ENCODE results near the gene OTX2. TPM values are rescaled to one million over a fixed set of nuclear protein-coding genes. Genes with fewer than 3 reads are reported as not detected.

Gene OTX2
- total and polyA plus RNA-seq, 2 experiments from 2014 or later = 0.11 to 0.53 TPM

DNA sequence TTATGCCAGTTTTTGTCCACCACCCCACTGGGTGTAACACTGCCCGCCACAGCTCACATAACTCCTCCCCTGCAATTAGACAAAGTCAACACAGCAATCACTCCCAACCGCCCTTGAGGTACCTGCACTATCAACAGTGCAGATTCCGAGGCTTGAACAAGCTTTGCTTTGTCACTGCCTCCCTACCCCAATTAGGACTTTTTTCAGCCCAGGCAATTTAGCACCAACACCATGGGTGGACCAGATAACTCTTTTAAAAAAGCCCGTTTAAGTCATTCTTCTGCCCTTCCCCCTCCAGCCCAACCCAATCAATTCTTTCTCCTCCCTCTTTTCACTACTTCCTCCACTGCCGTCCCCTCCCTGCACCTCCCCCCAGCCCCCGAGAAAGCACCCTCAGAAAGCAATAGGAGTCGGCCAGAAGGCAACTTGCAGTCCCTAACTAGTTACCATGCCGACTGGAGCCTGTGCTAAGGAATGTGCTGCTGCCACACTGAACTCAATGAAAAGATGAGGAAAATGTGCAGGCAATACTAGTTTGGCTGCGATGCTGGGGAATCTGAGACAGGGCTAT is 45.7 kb upstream of the OTX2 start:
- Histone ChIP-seq H3K4me2 (peak overlapping the region; percentile 66), H3K9me2 (replicated peaks; ENCODE audit: insufficient read depth) (no peaks in the 10 kb centered on the region), H3K9me3 (ENCODE audit: low read depth) (no peaks in the 10 kb centered on the region), H3K27me3 (peaks cover 31% of the 10 kb centered on the region), H3K4me3 (no peak overlapping the region), H3K79me2 (no peaks in the 10 kb centered on the region), H4K20me1 (ENCODE audit: insufficient read depth, poor library complexity, severe bottlenecking) (no peaks in the 10 kb centered on the region), H3K4me1 (ENCODE audit: insufficient read depth) (no peaks in the 10 kb centered on the region), H2AFZ (no peak overlapping the region), H3K36me3 (replicated peaks; ENCODE audit: insufficient read depth, low read depth) (no peaks in the 10 kb centered on the region), H3K27ac (no peak overlapping the region)
- TF ChIP-seq EZH2phosphoT487 (IDR thresholded peaks at IDR 0.05; ENCODE audit: low read depth, severe bottlenecking, unreplicated experiment) = no peak
- TF ChIP-seq CTCF (IDR thresholded peaks at IDR 0.05; ENCODE audit: poor library complexity) = no peak
- no peak for TF ChIP-seq EZH2 (IDR thresholded peaks at IDR 0.05; ENCODE audit: borderline replicate concordance)
- DNase-seq (ENCODE audit: low spot score) = peak; percentile 38
- 8% methylated on average over 9 of the region's 9 CpGs for WGBS (ENCODE audit: low lambda C conversion rate, missing lambda C conversion rate)

- DNase-seq (ENCODE audit: low spot score) = no peak
- Histone ChIP-seq H3K4me1 (ENCODE audit: insufficient read depth) (no peaks in the 10 kb centered on the region), H3K4me2 (no peak overlapping the region), H3K27me3 (peaks cover 27% of the 10 kb centered on the region), H2AFZ (no peak overlapping the region), H3K4me3 (no peak overlapping the region), H3K9me3 (ENCODE audit: low read depth) (no peaks in the 10 kb centered on the region), H3K36me3 (replicated peaks; ENCODE audit: insufficient read depth, low read depth) (no peaks in the 10 kb centered on the region), H3K9me2 (replicated peaks; ENCODE audit: insufficient read depth) (no peaks in the 10 kb centered on the region), H3K79me2 (no peaks in the 10 kb centered on the region), H3K27ac (no peak overlapping the region), H4K20me1 (ENCODE audit: insufficient read depth, poor library complexity, severe bottlenecking) (no peaks in the 10 kb centered on the region)
- TF ChIP-seq CTCF (IDR thresholded peaks at IDR 0.05; ENCODE audit: poor library complexity) (no peak), EZH2phosphoT487 (IDR thresholded peaks at IDR 0.05; ENCODE audit: low read depth, severe bottlenecking, unreplicated experiment) (no peak), EZH2 (IDR thresholded peaks at IDR 0.05; ENCODE audit: borderline replicate concordance) (no peak)
- 57% methylated on average over 2 of the region's 2 CpGs for WGBS (ENCODE audit: low lambda C conversion rate, missing lambda C conversion rate)
These were observed 44.0 kb upstream of the OTX2 start for GRCh38 chr14:56854325-56854724.

GRCh38 chr14:56846970-56847930 is 37.0 kb upstream of the OTX2 start:
- no peaks in the 10 kb centered on the region for H3K9me3 ChIP-seq (ENCODE audit: low read depth)
- 48% methylated on average over 11 of the region's 11 CpGs for WGBS (ENCODE audit: low lambda C conversion rate, missing lambda C conversion rate)
- no peak overlapping the region for H3K4me3 ChIP-seq
- TF ChIP-seq CTCF (IDR thresholded peaks at IDR 0.05; ENCODE audit: poor library complexity) = no peak
- TF ChIP-seq EZH2 (IDR thresholded peaks at IDR 0.05; ENCODE audit: borderline replicate concordance) = no peak
- TF ChIP-seq EZH2phosphoT487 (IDR thresholded peaks at IDR 0.05; ENCODE audit: low read depth, severe bottlenecking, unreplicated experiment) = no peak
- no peaks in the 10 kb centered on the region for H4K20me1 ChIP-seq (ENCODE audit: insufficient read depth, poor library complexity, severe bottlenecking)
- no peak overlapping the region for H3K4me2 ChIP-seq
- no peak overlapping the region for H3K27ac ChIP-seq
- H2AFZ ChIP-seq = no peak overlapping the region
- no peaks in the 10 kb centered on the region for H3K36me3 ChIP-seq (replicated peaks; ENCODE audit: insufficient read depth, low read depth)
- H3K4me1 ChIP-seq (ENCODE audit: insufficient read depth) = no peaks in the 10 kb centered on the region
- H3K79me2 ChIP-seq = no peaks in the 10 kb centered on the region
- H3K27me3 ChIP-seq = peaks cover 3% of the 10 kb centered on the region
- DNase-seq (ENCODE audit: low spot score) = no peak
- no peaks in the 10 kb centered on the region for H3K9me2 ChIP-seq (replicated peaks; ENCODE audit: insufficient read depth)

All from hepatocyte (in vitro differentiated cells).